K562 (cell line): ENCODE results near the gene DISC1. TPM values are rescaled to one million over a fixed set of nuclear protein-coding genes. Genes with fewer than 3 reads are reported as not detected.

Experiments used
- ATAC-seq: fragments of 200-7000 bp; cut with Tn5 transposase; 3 replicates; pipeline ENCODE4 v1.9.1; 2020; ENCODE audit warnings: moderate library complexity
- BruUV-seq: library from RNA; stranded (reverse); fragments of 400-500 nt; replicated peaks from 2 replicates; lab custom pipeline; 2021; lab: Mats Ljungman, UMichigan
- CTCF ChIA-PET: fragments of 300-600 bp; formaldehyde crosslinking; extraction: SDS; loops from one replicate; lab custom pipeline; 2021; ENCODE audit warnings: low intra/inter-chr PET ratio; lab: Yijun Ruan, JAX
- POLR2A ChIA-PET: fragments of 300-600, 350-650 bp; sonication (Branson Sonifier 250); formaldehyde crosslinking; extraction: SDS; loops from one replicate; lab custom pipeline; 2021; ENCODE audit warnings: antibody characterized with exemption, inconsistent platforms; lab: Yijun Ruan, JAX
- DNase-seq, 4 experiments: peaks; one replicate each; pipeline versions ENCODE4 v3.0.0 to v3.0.0-alpha.2; 2011 to 2018; ENCODE audit warnings: low spot score in 3 of 4, mixed read lengths in 3 of 4; ENCODE audit errors: extremely low read depth in 1 of 4
- FAIRE-seq: peaks from 2 replicates; lab custom pipeline; 2011; peaks lifted over from hg19 to GRCh38; lab: Jason Lieb, UNC
- H2AFZ ChIP-seq: 2 replicates; pipeline ENCODE4 v1.6.0; 2011; ENCODE audit warnings: low read depth, low read length, control low read depth, inconsistent platforms
- H3K27ac ChIP-seq: fragments of 200-600 bp; 3 replicates; pipeline ENCODE4 v1.8.0; 2011; ENCODE audit warnings: low read depth, mild to moderate bottlenecking, control low read depth, inconsistent platforms, low read length, moderate library complexity, mixed read lengths; ENCODE audit errors: extremely low read depth
- H3K27me3 ChIP-seq, 2 experiments: fragments of 300-600 bp in 1 of 2; 2 replicates in 1 of 2; 3 replicates in 1 of 2; pipeline versions ENCODE4 v1.6.0 to v1.8.0; 2011; ENCODE audit warnings: inconsistent platforms in 2 of 2, low read length in 2 of 2, mild to moderate bottlenecking in 1 of 2, mixed read lengths in 1 of 2, moderate library complexity in 1 of 2; ENCODE audit not compliant: control insufficient read depth in 2 of 2, insufficient read depth in 2 of 2
- H3K36me3 ChIP-seq: fragments of 300-600 bp; 3 replicates; pipeline ENCODE4 v1.8.0; 2011; ENCODE audit warnings: mild to moderate bottlenecking, low read length, inconsistent platforms; ENCODE audit not compliant: control insufficient read depth, insufficient read depth
- H3K4me1 ChIP-seq, 2 experiments: fragments of 200-600 bp in 1 of 2; replicated peaks in 1 of 2; 2 replicates in 1 of 2; 3 replicates in 1 of 2; pipeline versions ENCODE4 v1.5.1 to v1.8.0; 2011; ENCODE audit warnings: inconsistent platforms in 2 of 2, low read length in 2 of 2, mild to moderate bottlenecking in 1 of 2, mixed read lengths in 1 of 2, moderate library complexity in 1 of 2; ENCODE audit not compliant: control insufficient read depth in 2 of 2, insufficient read depth in 2 of 2
- H3K4me2 ChIP-seq: 2 replicates; pipeline ENCODE4 v1.6.1; 2011; ENCODE audit warnings: low read length, control low read depth, inconsistent platforms, mixed read lengths; ENCODE audit not compliant: insufficient read depth
- H3K4me3 ChIP-seq: fragments of 200-600 bp; sonication (generic), shearing (Covaris generic); 2 replicates; pipeline ENCODE4 v1.5.1; 2016; ENCODE audit warnings: control low read depth, inconsistent platforms
- H3K79me2 ChIP-seq: fragments of 200-600 bp; 3 replicates; pipeline ENCODE4 v1.8.0; 2011; ENCODE audit warnings: low read length, inconsistent platforms; ENCODE audit not compliant: control insufficient read depth, insufficient read depth
- H3K9ac ChIP-seq, 2 experiments: 2 replicates each; pipeline versions ENCODE4 v1.6.0 to v1.6.1; 2011; ENCODE audit warnings: low read depth in 2 of 2, low read length in 2 of 2, control low read depth in 1 of 2, inconsistent platforms in 1 of 2, mild to moderate bottlenecking in 1 of 2, mixed read lengths in 1 of 2; ENCODE audit not compliant: insufficient read depth in 1 of 2
- H3K9me1 ChIP-seq: one replicate; pipeline ENCODE4 v1.6.0; 2011; ENCODE audit warnings: inconsistent platforms, mild to moderate bottlenecking, low read length, moderate library complexity; ENCODE audit not compliant: control insufficient read depth, insufficient read depth
- H3K9me3 ChIP-seq: replicated peaks from 2 replicates; pipeline ENCODE4 v1.5.1; 2011; ENCODE audit warnings: low read depth, low read length, inconsistent platforms; ENCODE audit not compliant: control insufficient read depth, insufficient read depth
- H4K20me1 ChIP-seq: replicated peaks from 2 replicates; pipeline ENCODE4 v1.6.1; 2011; ENCODE audit warnings: low read length, inconsistent platforms, mixed read lengths; ENCODE audit not compliant: control insufficient read depth, insufficient read depth
- ARID1B ChIP-seq: fragments of 450-650 bp; IDR thresholded peaks from 2 replicates; pipeline ENCODE4 v1.6.1; 2016; ENCODE audit warnings: antibody characterized with exemption, mild to moderate bottlenecking, inconsistent platforms
- BRF2 ChIP-seq: IDR thresholded peaks from 3 replicates; pipeline ENCODE4 v1.6.1; 2011; ENCODE audit warnings: borderline replicate concordance, mild to moderate bottlenecking; ENCODE audit not compliant: insufficient read length, insufficient read depth
- CREBBP ChIP-seq: IDR thresholded peaks from one replicate; pipeline ENCODE4 v1.6.1; 2012; ENCODE audit warnings: low read depth, mild to moderate bottlenecking, control low read depth, inconsistent platforms, low read length
- GMEB1 ChIP-seq: fragments of 250-450 bp; sonication (Bioruptor Pico); IDR thresholded peaks from 2 replicates; pipeline ENCODE4 v1.4.0; 2020; ENCODE audit warnings: mild to moderate bottlenecking
- MCM7 ChIP-seq, 2 experiments: fragments of 450-650 bp; IDR thresholded peaks; 2 replicates each; pipeline ENCODE4 v1.6.1; 2016 to 2018
- TAF15 ChIP-seq: fragments of 200-400 bp; formaldehyde crosslinking; IDR thresholded peaks from 2 replicates; pipeline ENCODE4 v1.6.1; 2017; ENCODE audit warnings: mild to moderate bottlenecking, low read depth, low read length, moderate library complexity
- TAF9B ChIP-seq: fragments of 450-650 bp; IDR thresholded peaks from 2 replicates; pipeline ENCODE4 v1.6.1; 2018; ENCODE audit warnings: mild to moderate bottlenecking; ENCODE audit not compliant: partially characterized antibody
- WGBS: fragments of 100-300 bp; shearing (Covaris generic); methylation state at CpG from one replicate; pipeline ENCODE4 v1.1.6; 2016; ENCODE audit warnings: low coverage, mixed read lengths; ENCODE audit not compliant: insufficient coverage; ENCODE audit errors: missing lambda C conversion rate; 5-methylcytosine and 5-hydroxymethylcytosine counted together
- in situ Hi-C: fragments of 300-500 bp; cut with MboI; formaldehyde crosslinking; loops from 4 replicates; pipeline ENCODE4 v1.15.0; 2018; ENCODE audit warnings: inconsistent platforms, mixed read lengths
- intact Hi-C: fragments of 100-400 bp; cut with micrococcal nuclease; formaldehyde crosslinking; loops from 2 replicates; pipeline ENCODE4 v1.14.2; 2022
- polyA plus RNA-seq, 8 experiments: library from polyadenylated mRNA; depleted of rRNA in 4 of 8; stranded (reverse) in 5 of 8; unstranded in 3 of 8; fragments of >200 nt; fragmentation: Nextera tagmentation in 2 of 8; fragmentation: Illumina TruSeq in 1 of 8; extraction: Ambion mirVana in 2 of 8; extraction: Trizol in 1 of 8; gene quantifications; 2 replicates each; pipeline versions ENCODE4 v1.2.1 to v1.2.3, GENCODE V29; 2011 to 2014; ENCODE audit warnings: inconsistent platforms in 1 of 8, missing spikeins in 1 of 8
- total RNA-seq, 7 experiments: library from RNA; depleted of rRNA in 6 of 7; stranded (reverse); fragments of >200 nt in 6 of 7; fragmentation: Illumina TruSeq in 2 of 7; extraction: Trizol in 2 of 7; gene quantifications; 2 replicates each; pipeline versions ENCODE4 v1.2.1 to v1.2.3, GENCODE V29; 2011 to 2021; ENCODE audit warnings: low replicate concordance in 1 of 7

DISC1 gene
- total and polyA plus RNA-seq, 9 of the 15 experiments (the other 6 are each of a cell fraction or from before 2014, with no cell fraction given) = 0.01 to 0.11 (median 0.08) TPM; not detected in 1

GRCh38 chr1:231618609-231619256, 7.9 kb upstream of the DISC1 start:
- no peak overlapping the region for H3K4me2 ChIP-seq
- ChIA-PET CTCF (no interaction called here), POLR2A (interaction anchor here (0.5 to 1.9 kb wide), 2 partner anchors 12 to 62 kb away, joined by 4 to 6 read pairs; no protein-coding TSS in a partner anchor)
- TF ChIP-seq TAF15 (no peak), MCM7 (IDR thresholded peaks at IDR 0.05) (no peak), CREBBP (no peak), ARID1B (no peak), GMEB1 (CRISPR knock-in tag) (no peak), BRF2 (no peak), TAF9B (no peak)
- H3K9ac ChIP-seq = no peak overlapping the region
- H3K36me3 ChIP-seq = no peaks in the 10 kb centered on the region
- H2AFZ ChIP-seq = no peak overlapping the region
- no peaks in the 10 kb centered on the region for H3K79me2 ChIP-seq
- BruUV-seq = no TSS peak
- no peak for DNase-seq
- in situ Hi-C loops = no loop called here
- FAIRE-seq = no peak
- ATAC-seq = no peak
- under 1% methylated on average over 7 of the region's 7 CpGs for WGBS
- H4K20me1 ChIP-seq = no peaks in the 10 kb centered on the region
- no peaks in the 10 kb centered on the region for H3K9me3 ChIP-seq
- H3K27me3 ChIP-seq = peaks cover 10 to 32% of the 10 kb centered on the region in 2 experiments; a peak in 4 of 5 replicates
- no peaks in the 10 kb centered on the region for H3K4me1 ChIP-seq
- H3K27ac ChIP-seq = no peak overlapping the region
- no peak overlapping the region for H3K4me3 ChIP-seq
- H3K9me1 ChIP-seq = no peaks in the 10 kb centered on the region
- intact Hi-C loops = no loop called here
